Glomerular endothelial cell (primary cell): ENCODE data around the gene FIBCD1. TPM values are rescaled to one million over a fixed set of nuclear protein-coding genes. Genes with fewer than 3 reads are reported as not detected.
"Not testable (repeated sequence)": the region's sequence is repeated elsewhere in the genome, so short reads cannot be mapped to it uniquely, and the experiment has no call there.

Experiments used
- DNase-seq: peaks from one replicate; pipeline ENCODE4 v3.0.0-alpha.2; 2011; ENCODE audit warnings: low read depth, low spot score; ENCODE audit errors: extremely low read depth
- total RNA-seq: library from RNA; depleted of rRNA; stranded (reverse); fragments of >200 nt; gene quantifications from 2 replicates; pipeline ENCODE4 v1.2.3, GENCODE V29; 2015

The FIBCD1 gene
- total RNA-seq, 1 donor from 2014 or later = not detected

DNA sequence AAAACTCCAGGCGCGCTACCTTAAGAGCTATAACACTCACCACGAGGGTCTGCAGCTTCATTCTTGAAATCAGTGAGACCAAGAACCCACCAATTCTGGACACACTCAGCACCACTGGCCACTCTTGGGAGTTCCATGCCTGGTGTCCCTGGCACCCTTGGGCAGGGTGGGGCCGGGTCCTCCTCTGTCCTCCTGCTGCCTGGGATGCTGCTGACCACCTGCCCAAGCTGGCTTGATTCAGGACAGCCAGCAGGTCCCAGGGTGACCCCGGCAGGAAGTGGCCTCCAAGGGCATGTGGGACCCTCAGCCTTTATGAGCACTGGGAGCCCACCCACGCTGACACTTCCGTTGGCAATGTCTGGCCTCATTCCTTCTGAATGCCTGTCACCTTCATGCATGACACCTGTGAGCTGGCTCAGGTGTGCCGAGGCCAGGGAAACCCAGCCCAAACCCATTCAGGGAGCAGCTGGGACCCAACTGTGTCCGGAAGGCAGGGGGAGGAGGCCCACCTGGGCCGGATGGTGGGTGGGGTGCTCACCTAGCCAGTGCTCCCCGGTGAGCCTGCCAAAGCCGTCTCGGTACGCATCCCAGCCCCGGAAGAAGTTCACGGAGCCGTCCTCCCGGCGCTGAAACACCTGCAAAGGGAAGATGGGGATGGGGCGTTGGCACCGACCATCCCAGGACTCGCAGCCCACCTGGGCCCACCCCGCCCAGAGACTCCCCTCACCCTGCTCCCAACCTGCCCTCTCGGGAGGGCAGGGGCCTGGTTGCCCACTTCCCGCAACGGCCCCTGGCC lies 27.6 kb downstream of the FIBCD1 start:
- DNase-seq = no peak

DNA sequence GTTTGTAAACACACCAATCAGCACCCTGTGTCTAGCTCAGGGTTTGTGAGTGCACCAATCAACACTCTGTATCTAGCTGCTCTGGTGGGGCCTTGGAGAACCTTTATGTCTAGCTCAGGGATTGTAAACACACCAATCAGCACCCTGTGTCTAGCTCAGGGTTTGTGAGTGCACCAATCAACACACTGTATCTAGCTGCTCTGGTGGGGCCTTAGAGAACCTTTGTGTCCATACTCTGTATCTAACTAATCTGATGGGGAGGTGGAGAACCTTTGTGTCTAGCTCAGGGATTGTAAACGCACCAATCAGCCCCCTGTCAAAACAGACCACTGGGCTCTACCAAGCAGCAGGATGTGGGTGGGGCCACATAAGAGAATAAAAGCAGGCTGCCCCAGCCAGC lies 28.4 kb downstream of the FIBCD1 start:
- DNase-seq = not testable (repeated sequence)

DNA sequence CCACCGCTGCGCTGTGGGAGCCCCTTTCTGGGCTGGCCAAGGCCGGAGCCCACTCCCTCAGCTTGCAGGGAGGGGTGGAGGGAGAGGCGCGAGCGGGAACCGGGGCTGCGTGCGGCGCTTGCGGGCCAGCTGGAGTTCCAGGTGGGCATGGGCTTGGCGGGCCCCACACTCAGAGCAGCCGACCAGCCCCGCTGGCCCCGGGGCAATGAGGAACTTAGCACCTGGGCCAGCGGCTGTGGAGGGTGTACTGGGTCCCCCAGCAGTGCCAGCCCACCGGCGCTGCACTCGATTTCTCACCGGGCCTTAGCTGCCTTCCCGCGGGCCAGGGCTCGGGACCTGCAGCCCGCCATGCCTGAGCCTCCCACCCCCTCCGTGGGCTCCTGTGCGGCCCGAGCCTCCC lies 29.0 kb downstream of the FIBCD1 start:
- DNase-seq = not testable (repeated sequence)

DNA sequence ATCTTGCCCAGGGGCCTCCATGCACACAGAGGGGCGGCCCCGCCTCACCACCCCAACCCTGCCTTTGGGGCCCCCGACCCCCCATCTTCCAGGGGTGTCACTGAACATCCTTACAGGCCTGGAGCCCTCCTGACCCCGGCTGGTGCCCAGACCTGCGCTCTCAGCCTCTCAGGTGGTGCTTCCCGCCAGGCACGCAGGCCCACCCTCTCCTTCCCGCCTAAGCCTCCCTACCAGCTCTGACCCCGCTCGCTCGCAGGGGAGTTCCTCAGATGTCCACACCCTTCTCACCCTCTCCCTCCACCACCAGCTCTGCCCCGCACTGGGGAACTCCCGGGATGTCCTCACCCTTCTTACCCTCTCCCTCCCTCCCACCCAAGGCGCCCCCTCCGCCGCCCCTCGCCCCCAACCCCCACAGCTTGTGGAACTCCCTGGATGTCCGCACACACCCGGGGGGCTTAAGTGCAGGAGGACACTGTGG lies 30.1 kb downstream of the FIBCD1 start:
- DNase-seq = no peak

DNA sequence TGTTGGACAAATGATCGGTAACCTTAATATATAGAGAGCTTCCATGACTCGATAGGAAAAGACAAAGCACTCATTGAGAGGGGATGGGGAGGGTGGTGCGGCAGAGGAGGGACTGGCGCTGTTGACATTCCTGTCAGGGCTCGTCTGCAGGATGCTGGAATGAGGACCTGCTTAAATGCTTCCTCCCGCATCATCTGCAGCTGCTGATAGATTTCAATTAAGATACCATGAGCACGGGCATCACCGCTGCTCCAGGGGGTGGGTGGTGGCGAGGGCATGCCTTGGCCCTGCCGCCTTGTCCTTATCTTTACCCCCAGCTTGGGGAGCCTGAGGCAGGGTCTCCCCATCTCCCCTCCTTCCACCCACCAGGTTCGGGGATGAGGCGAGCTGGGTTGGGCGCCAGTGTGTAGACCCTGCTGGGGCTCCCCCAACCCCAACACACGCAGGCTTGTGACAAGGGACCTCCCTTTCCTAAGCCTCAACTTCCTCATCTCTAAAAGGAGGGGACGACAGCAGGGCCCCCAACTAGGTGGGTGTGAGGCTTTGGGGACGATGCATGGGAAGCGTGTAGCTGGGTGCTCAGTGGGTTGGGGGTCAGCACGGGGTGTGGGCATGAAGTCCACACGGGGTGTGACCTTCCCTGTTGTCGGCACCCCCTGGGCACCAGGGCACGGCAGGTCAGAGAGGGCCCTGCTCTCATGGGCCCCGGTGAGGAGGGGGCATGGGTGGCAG lies 30.7 kb downstream of the FIBCD1 start:
- no peak for DNase-seq

DNA sequence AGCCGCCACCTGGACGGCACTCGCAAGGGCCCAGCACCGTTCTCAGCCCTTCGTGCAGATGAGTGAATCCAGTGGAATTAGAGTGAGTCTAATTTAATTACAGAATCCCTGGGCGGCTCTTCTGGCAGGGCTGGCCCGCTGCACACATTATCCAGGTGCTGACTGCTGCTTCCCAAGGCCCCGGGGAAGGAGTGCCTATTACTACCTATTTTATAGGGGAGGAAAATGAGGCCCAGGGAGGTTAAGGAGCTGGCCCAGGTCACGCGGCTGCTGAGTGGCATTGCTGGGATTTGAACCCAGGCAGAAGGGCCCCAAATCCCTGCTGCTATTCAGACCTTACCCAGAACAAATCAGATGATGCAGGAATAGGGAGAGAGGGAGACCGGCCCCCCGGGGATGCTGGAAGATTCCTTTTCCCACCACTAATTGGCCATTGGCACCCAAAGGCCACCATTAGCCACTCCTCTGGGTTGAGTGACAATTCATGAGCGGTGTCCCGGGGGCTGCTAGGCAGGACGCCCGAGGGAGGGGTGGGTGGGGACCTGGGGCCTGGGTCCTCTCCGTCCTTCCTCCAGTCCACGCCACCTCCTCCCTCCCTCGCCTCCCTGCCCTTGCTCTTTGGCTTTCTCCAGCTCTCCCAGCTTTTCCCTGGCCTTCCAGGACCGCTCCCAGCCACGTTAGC lies 32.2 kb downstream of the FIBCD1 start:
- DNase-seq = no peak

DNA sequence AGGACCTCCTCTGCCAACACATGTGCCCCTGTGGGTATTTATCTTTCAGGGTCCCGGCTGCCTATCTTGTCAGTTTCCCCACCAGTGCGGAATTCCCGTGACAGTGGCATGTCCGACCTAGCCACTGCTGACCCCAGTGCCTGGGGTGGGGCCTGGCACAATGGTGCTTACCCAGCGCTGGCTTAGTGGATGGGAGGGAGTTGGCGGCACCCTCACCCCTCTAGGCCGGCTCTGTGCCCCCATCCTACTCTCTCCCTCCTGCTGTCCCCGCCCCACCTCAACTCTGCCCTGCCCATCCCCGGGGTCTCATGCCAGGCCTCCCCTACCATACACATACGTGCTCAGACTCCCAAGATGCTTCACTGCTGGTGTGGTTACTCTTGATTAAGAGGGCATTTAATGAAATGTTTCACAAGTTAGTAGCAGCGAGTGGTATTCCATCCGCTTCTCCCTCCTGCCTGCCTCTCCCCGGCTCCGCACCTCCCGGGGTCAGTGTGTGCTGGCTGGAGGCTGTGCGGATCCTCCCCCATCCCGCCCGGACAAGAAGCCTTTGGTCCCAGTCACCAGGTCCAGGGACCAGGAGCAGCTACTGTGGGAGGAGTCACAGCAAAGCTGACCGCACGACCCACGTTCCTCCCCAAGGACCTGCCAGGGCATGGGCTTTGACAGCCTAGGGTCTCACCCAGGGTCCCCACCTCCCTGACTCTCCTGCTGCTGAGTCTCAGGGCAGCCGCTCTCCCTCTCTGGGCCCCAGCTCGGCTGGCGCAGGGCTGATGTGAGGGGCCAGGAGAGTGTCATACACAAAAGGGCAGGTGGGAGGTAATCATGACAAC lies 32.9 kb downstream of the FIBCD1 start:
- DNase-seq = no peak

DNA sequence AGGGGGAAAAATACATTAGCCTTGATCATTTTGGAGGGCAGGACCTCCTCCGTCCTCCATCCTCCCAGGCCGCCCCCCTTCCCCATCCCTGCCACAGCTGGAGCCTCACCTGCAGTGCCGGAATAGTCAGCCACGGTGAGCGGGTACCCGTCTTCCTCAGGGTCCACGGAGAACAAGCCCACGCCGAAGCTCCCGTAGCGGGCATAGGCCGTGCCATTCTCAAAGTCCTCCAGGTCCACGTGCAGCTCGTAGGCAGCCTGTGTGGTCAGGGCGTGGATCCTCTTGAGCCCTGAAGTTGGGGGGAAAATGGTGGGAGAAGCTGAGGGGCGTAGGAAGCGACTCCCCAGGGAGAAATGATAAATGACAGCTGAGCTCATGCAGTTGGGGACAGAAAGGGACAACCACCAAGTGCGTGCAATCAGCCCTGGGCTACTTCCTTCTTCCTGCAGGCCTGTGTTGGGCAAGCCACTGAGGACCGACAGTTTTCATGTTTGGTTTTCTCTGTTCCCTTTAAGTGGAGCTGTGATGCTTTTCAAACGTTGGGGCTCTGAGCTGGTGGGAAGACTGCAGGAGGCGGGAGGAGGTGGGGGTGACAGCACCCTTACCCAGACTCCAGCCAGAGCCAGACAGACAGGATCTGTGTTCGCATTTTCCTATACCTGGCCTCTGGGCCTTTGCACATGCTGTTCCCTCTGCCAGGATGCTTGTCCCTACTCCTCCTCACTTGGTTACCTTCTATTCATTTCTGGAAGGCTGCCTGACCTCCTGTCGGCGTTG lies 33.7 kb downstream of the FIBCD1 start:
- DNase-seq = no peak

DNA sequence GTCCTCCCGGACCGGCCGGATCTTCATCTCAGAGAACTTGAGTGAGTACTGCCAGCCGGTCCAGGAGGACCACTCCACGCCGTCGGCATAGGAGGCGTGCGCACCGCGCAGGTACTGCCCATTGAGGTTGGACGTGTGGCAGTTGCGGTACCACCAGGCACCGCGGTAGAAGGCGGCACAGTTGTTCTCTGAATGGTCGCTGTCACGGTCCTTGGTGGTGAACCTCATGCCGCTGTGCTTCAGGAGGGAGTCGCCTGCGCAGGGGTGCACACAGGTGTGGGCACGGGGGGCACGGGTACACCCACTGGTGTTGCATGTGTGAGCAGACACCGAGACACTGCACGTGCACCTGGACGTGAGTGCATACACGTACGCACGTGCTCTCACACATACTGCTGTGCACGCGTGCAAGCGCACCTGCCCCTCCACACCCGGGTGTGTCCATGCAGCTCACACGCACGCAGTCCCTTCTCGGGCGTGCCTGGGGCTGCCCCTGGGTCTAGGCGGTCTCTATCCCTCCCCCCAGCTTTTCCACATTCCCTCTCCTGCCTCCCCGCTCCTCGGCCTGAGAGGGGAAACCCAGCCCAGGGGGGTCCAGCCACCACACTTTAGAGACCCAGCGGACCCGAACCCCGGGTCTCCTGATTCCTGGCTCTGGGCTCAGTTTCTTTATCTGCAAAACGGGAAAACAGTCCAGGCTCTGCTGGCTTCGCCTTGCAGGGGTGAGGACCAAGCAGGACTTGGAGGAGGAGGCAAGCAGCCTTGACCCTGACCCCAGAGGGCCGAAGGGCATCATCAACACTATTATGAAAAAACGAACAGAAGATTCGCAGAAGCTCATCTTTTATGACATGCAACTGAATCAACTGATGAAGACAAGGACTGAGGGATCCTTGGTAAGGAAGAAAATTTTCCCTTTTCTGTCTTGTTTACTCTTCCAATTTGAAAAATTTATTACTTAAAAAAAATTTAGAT lies 34.7 kb downstream of the FIBCD1 start:
- DNase-seq = no peak

DNA sequence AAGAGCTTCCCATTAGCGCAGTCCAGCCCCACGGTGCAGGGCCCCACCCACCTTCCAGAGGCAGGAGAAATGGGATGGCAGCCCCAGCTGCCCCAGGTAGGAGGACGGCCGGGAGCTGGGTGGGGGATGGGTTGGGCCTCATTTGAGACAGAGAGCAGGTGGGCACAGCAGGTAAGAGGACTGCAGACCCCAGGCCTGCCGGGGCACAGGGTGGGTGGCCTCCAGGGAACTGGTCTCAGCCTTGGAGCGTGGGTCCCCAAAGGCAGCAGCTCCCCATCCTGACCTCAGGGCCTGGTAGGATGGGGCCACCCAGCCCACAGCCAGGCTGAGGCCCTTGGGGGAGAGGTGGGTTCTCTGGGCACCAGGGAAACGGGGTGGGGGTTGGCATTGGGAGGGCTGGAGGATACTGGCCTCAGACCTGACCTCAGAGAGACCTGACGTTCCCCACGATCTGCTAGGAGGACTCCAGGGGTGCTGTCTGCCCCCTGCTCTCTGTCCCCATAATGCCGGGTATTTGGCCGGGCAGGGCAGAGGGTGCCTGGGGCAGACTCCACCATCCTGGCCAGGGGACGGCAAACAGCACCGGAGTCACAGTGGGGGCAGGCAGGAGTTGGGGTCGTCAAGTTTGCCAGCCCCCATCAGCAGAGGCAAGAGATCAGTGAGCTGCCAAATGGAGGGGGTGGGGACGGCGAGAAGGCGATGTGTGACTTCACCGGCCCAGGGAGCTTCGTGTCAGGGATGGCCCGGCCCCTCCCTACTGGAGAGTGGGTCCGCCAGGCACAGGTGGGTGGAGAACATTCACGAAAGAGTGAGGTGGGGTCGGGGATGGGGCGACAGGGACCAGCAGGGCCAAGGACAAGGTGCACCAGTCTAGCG lies 35.6 kb downstream of the FIBCD1 start:
- no peak for DNase-seq

DNA sequence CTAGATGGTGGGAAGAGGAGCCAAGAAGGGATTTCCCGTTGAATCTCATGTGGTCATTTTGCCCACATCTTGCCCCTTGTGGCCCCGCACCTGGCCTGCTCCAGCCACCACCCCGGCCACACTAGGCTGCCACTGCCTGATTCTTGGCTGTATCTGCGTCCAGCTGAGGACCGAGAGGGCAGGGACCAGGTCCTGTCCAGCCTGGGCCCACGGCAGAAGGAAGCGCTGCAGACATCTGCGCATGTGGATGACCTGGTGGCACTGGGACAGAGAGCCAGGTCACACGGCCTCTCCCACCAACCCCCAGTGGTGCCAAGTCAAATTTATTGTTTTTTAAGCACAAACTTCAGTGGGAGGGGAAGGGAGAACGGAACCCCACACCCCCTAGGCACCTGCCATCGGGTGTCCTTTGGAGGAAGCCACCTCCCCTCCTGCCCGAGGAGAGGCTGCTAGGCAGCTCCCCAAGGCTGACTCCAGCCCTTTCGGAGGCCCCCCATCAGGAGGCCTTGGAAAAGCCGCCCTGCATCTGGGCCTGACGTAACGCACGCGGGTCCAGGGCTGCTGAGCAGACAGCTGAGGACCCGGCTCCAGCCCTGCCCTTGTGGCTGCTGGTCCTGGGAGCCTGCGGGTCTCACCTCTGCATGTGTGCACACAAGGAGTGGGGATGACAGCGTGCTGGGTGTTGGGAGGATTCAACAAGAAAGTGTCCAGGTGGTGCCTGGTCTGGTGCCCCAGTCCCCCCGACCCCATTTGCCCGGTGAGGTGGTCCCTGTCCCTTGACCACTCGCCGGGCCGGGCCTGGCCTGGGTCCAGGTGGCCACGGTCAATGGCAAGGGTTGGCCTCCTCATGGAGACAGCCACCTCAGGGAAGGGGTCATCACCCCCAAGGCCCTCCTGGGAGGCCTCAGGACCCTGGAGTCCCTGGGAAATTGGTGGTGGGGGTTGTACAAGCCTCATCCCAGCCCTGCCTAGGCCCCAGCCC lies 36.6 kb downstream of the FIBCD1 start:
- no peak for DNase-seq

DNA sequence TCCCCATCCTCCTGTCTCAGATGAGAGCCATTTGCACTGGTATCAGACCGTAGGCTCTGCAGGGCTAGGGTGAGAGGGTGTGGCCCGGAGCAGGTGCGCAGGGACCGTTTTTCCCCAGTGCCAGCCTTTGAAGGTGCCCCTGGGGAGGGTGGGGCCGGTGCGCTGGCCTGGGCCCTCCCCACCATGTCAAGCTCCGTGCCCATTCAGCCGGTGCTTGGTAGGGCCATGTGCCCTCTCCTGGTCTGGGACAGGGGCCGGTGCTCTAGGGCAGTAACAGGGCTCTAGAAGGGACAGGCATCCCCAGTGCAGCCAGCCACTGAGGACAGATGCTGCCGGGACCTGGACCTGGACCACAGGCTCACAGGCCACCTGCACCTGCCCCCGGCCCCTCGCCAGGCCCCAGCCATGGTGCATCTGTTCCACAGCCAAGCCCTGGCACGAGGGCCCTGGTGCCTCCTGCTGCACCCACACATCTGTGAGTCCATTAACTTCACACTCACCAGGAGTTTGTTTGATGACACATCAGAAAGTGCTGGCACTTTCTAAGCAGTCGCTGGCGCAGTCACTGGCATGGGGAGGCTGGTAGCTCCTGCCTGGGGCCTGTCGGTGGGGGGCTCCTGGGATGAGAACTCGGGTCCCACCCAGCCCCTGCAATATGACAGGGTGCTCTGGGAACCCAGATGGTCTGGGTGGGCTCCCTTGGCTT lies 37.4 kb downstream of the FIBCD1 start:
- DNase-seq = no peak

DNA sequence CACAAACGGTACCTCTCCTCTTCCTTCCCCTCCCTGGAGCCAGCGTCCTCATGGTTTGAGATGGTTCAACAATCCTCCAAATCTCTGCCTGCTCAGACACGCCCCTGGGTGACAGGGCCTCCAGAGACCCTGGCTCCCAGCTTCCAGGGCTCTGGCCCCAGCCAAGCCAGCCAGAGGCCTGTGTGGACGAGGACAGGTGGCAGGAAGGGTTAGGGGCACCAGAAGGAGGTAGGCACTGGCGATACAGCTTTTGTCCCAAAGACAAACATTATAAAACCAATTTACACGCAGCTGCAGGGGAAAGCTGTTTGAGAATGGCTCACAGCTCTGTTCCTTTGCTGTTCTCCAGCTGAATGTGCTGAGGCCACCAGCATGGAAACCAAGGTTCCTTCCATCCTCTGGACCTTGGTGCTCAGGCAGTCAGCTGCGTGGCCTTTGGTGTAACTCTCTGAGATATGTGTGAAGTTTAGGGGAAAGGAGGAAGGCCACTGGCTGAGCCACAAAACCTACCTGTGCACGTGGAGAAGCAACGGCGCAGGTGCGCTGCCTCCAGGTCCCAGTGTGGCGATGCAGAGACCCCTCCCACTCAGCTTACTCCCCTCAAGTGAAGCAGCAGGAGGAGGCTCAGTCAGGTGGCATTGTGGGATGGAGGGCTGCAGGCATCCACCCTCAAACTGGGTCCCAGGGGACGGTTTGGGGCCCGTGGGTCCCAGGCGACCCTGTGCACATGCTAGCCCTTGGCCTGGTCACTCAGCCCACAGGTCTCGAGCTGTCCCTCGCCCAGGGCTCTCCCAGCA lies 38.1 kb downstream of the FIBCD1 start:
- DNase-seq = no peak

DNA sequence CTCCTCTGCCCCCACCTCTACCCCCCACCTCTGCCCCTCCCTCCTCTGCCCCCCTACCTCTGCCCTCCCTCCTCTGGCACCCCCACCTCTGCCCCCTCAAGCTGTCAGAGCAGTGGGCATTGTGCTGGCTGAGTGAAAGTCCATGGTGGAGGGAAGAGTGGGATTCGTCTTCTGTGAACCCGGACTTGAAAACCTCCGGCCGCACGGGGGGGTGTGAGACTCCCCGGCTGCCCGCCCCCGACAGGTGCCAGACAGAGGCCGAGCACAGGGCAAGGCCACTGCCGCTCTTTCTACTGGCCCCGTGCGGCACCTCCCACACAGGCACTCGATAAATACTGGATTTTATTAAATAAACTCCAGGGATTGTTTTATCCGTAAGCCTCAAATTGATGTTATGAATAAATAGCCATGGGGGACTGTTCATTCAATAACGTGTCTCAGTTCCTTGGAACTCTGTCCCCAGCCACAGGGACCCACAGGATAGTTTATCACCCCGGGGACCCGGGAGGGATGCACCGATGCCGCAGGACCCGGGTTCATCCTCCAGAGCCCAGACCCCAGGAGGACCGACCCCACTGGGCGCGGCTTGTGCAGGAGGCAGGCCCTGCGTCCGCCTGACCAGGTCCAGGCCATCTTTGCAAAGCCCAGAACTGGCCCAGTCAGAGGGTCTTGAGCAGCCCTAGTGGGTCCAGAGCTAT lies 39.8 kb downstream of the FIBCD1 start:
- no peak for DNase-seq

DNA sequence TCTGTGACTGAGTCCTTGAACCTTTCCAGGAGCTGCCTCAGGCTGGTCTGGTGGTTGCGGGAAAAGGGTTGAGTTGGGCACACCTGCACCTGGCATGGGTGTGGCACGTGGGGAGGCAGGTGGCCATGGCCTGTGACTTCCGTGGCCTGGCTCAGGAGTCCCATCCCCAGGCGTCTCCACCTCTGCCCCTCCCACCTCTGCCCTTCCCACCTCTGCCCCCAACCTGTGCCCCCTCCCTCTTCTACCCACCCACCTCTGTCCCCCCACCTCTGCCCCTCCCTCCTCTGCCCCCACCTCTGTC lies 40.5 kb downstream of the FIBCD1 start:
- no peak for DNase-seq
